K562 (cell line): Measurements from ENCODE around the gene LHX5. TPM values are rescaled to one million over a fixed set of nuclear protein-coding genes. Genes with fewer than 3 reads are reported as not detected.

ENCODE experiments used
- polyA plus RNA-seq, 8 experiments: library from polyadenylated mRNA; depleted of rRNA in 4 of 8; stranded (reverse) in 5 of 8; unstranded in 3 of 8; fragments of >200 nt; fragmentation: Nextera tagmentation in 2 of 8; fragmentation: Illumina TruSeq in 1 of 8; extraction: Ambion mirVana in 2 of 8; extraction: Trizol in 1 of 8; gene quantifications; 2 replicates each; pipeline versions ENCODE4 v1.2.1 to v1.2.3, GENCODE V29; 2011 to 2014; ENCODE audit warnings: inconsistent platforms in 1 of 8, missing spikeins in 1 of 8
- total RNA-seq, 7 experiments: library from RNA; depleted of rRNA in 6 of 7; stranded (reverse); fragments of >200 nt in 6 of 7; fragmentation: Illumina TruSeq in 2 of 7; extraction: Trizol in 2 of 7; gene quantifications; 2 replicates each; pipeline versions ENCODE4 v1.2.1 to v1.2.3, GENCODE V29; 2011 to 2021; ENCODE audit warnings: low replicate concordance in 1 of 7

LHX5 gene
- total and polyA plus RNA-seq, 9 of the 15 experiments (the other 6 are each of a cell fraction or from before 2014, with no cell fraction given): 0.04 to 0.17 (median 0.05) TPM; not detected in 6

Other genes starting within 250 kb of the LHX5 start
- gene SLC8B1, start 136.8 kb downstream of the LHX5 start, total RNA-seq (2014; rRNA removed): 18.5 and 26.3 TPM in 2 replicates
- 12.6 and 18.1 TPM in 2 replicates for gene SLC8B1, start 136.8 kb downstream of the LHX5 start, total RNA-seq (2014; rRNA removed; fragmentation: Illumina TruSeq; extraction: Trizol)
- 21.0 and 21.2 TPM in 2 replicates for gene SLC8B1, start 136.8 kb downstream of the LHX5 start, total RNA-seq (2015; rRNA removed; fragmentation: Illumina TruSeq; extraction: Trizol)
- 31.8 and 34.1 TPM in 2 replicates for gene SLC8B1, start 136.8 kb downstream of the LHX5 start, total RNA-seq (2021)
- gene SLC8B1, start 136.8 kb downstream of the LHX5 start, polyA plus RNA-seq (2011; rRNA removed): 18.2 and 25.0 TPM in 2 replicates
- gene SLC8B1, start 136.8 kb downstream of the LHX5 start, polyA plus RNA-seq (2014; fragmentation: Illumina TruSeq; extraction: Trizol): 23.0 and 24.1 TPM in 2 replicates
- under 1 TPM; 0.86 to 0.87 TPM for gene SLC8B1, start 136.8 kb downstream of the LHX5 start, polyA plus RNA-seq (2014; fragmentation: Nextera tagmentation; extraction: Ambion mirVana)
- gene SLC8B1, start 136.8 kb downstream of the LHX5 start, polyA plus RNA-seq (2014; rRNA removed): 25.2 and 26.5 TPM in 2 replicates
- gene PLBD2, start 113.3 kb downstream of the LHX5 start, total RNA-seq (2014; rRNA removed): 7.2 and 9.1 TPM in 2 replicates
- 1.3 and 2.4 TPM in 2 replicates for gene PLBD2, start 113.3 kb downstream of the LHX5 start, total RNA-seq (2014; rRNA removed; fragmentation: Illumina TruSeq; extraction: Trizol)
- 4.1 and 4.4 TPM in 2 replicates for gene PLBD2, start 113.3 kb downstream of the LHX5 start, total RNA-seq (2015; rRNA removed; fragmentation: Illumina TruSeq; extraction: Trizol)
- gene PLBD2, start 113.3 kb downstream of the LHX5 start, total RNA-seq (2021): 33.1 and 37.4 TPM in 2 replicates
- gene PLBD2, start 113.3 kb downstream of the LHX5 start, polyA plus RNA-seq (2011; rRNA removed): 5.5 and 7.8 TPM in 2 replicates
- gene PLBD2, start 113.3 kb downstream of the LHX5 start, polyA plus RNA-seq (2014; fragmentation: Illumina TruSeq; extraction: Trizol): 31.3 and 33.7 TPM in 2 replicates
- 1 to 10 TPM; 5.0 to 6.0 TPM for gene PLBD2, start 113.3 kb downstream of the LHX5 start, polyA plus RNA-seq (2014; fragmentation: Nextera tagmentation; extraction: Ambion mirVana)
- gene PLBD2, start 113.3 kb downstream of the LHX5 start, polyA plus RNA-seq (2014; rRNA removed): 16.4 and 17.6 TPM in 2 replicates
- gene SDS, start 68.0 kb downstream of the LHX5 start, total RNA-seq (2014; rRNA removed): 0.24 TPM in 1 of 2 replicates, not detected in the other
- 0.07 TPM in 1 of 2 replicates, not detected in the other for gene SDS, start 68.0 kb downstream of the LHX5 start, total RNA-seq (2014; rRNA removed; fragmentation: Illumina TruSeq; extraction: Trizol)
- gene SDS, start 68.0 kb downstream of the LHX5 start, total RNA-seq (2015; rRNA removed; fragmentation: Illumina TruSeq; extraction: Trizol): 0.60 and 1.1 TPM in 2 replicates
- gene SDS, start 68.0 kb downstream of the LHX5 start, total RNA-seq (2021): 0.18 and 0.22 TPM in 2 replicates
- 0.07 TPM in 1 of 2 replicates, not detected in the other for gene SDS, start 68.0 kb downstream of the LHX5 start, polyA plus RNA-seq (2011; rRNA removed)
- 0.09 and 0.10 TPM in 2 replicates for gene SDS, start 68.0 kb downstream of the LHX5 start, polyA plus RNA-seq (2014; fragmentation: Illumina TruSeq; extraction: Trizol)
- gene SDS, start 68.0 kb downstream of the LHX5 start, polyA plus RNA-seq (2014; fragmentation: Nextera tagmentation; extraction: Ambion mirVana): under 1 TPM; 0.07 to 0.23 TPM
- gene SDS, start 68.0 kb downstream of the LHX5 start, polyA plus RNA-seq (2014; rRNA removed): 0.15 and 0.30 TPM in 2 replicates
- gene SDSL, start 49.5 kb downstream of the LHX5 start, total RNA-seq (2014; rRNA removed): 7.4 and 9.1 TPM in 2 replicates
- gene SDSL, start 49.5 kb downstream of the LHX5 start, total RNA-seq (2014; rRNA removed; fragmentation: Illumina TruSeq; extraction: Trizol): 1.1 and 1.7 TPM in 2 replicates
- 6.3 and 7.8 TPM in 2 replicates for gene SDSL, start 49.5 kb downstream of the LHX5 start, total RNA-seq (2015; rRNA removed; fragmentation: Illumina TruSeq; extraction: Trizol)
- 8.4 and 9.1 TPM in 2 replicates for gene SDSL, start 49.5 kb downstream of the LHX5 start, total RNA-seq (2021)
- 9.8 and 10.9 TPM in 2 replicates for gene SDSL, start 49.5 kb downstream of the LHX5 start, polyA plus RNA-seq (2011; rRNA removed)
- gene SDSL, start 49.5 kb downstream of the LHX5 start, polyA plus RNA-seq (2014; fragmentation: Illumina TruSeq; extraction: Trizol): 3.0 and 7.1 TPM in 2 replicates
- 1 to 10 TPM in 1 of 2 experiments, under 1 TPM in 1; 0.31 to 2.0 TPM for gene SDSL, start 49.5 kb downstream of the LHX5 start, polyA plus RNA-seq (2014; fragmentation: Nextera tagmentation; extraction: Ambion mirVana)
- 11.0 and 13.4 TPM in 2 replicates for gene SDSL, start 49.5 kb downstream of the LHX5 start, polyA plus RNA-seq (2014; rRNA removed)